GM21381 (cell line): ENCODE measurements around the gene RNF149.
"Not testable (repeated sequence)": the region's sequence is repeated elsewhere in the genome, so short reads cannot be mapped to it uniquely, and the experiment has no call there.

Source experiments
- ATAC-seq: cut with Tn5 transposase; IDR thresholded peaks from one replicate; pipeline ENCODE4 v1.9.1; 2021; ENCODE audit warnings: mild to moderate bottlenecking, moderate library complexity; ENCODE audit not compliant: unreplicated experiment

RNF149 gene, protein sequence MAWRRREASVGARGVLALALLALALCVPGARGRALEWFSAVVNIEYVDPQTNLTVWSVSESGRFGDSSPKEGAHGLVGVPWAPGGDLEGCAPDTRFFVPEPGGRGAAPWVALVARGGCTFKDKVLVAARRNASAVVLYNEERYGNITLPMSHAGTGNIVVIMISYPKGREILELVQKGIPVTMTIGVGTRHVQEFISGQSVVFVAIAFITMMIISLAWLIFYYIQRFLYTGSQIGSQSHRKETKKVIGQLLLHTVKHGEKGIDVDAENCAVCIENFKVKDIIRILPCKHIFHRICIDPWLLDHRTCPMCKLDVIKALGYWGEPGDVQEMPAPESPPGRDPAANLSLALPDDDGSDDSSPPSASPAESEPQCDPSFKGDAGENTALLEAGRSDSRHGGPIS

GRCh38 chr2:101308432-101309210, at the start of gene RNF149:
RNF149 (minus strand) TSS chr2:101308701; CDS start chr2:101308588, 113 bp downstream.
- ATAC-seq = peak; percentile 61

GRCh38 chr2:101357376-101357775, 48.9 kb upstream of the RNF149 start:
- no peak for ATAC-seq

DNA sequence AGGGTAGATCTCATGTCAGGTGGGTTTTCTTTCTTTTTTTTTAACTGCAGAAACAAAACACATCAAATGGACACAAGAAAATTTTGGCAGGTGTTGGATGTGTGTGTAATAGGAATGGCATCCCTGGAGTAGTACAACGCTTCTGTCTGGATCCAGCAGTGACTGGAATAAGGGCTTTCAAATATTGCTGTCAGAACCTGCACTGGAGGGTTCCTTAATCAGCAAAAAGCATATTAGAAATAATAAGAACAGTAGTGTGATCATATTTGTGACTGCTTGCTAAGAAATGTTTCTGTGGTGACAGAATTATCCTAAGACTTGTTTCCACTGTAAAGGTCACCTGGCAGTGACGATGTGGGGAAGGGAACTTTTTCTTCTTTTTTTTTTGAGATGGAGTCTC, 48.0 kb upstream of the RNF149 start:
- ATAC-seq = no peak

DNA sequence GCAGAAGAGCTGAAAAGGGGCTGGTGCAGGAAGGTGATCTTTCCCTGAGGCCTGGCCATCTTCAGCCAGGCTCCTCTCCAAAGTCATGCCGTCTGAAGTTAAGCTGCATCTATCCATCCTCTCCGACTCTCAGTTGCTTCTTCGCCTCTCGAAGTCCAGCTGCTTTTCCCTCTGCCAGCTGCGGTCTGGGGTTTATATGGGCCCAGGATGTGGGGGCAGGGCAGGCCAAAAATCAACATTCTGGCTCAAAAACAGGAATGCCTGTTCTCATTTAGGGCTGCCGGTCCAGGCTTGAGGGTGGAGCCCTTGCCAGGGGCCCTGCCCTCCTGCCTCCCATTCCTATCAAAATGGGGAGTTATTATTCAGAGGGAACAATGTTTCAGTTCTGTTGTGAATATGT, 47.6 kb upstream of the RNF149 start:
- no peak for ATAC-seq

DNA sequence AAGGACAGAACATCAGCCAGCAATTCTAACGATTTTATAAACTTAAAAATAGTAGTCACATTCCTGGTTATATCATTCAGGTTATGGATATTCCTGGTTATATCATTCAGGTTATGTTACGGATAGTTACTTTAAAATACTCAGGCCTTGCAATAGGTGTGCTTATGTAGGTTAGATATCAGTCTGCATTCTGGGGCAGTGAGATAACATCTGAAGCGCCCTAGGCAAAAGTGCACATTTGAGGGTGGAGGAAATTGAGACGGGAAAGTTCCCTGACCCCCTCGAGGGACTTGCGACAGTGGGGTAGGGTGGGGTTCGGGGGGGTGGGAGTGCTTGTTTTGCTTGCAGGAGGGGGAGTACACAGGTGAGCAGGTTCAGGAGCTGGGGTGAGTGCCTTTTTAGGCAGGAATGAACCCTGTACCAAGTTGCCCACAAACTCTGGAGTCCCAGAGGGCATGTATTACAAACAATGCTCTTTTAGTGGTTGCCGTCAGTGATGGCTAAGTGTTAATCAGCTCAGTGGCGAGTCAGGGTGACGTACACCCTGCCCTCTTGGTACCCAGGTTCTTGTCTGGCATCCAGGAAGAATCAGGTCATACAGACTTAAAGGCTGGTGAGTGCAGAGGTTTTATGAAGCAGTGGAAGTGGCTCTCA, 47.0 kb upstream of the RNF149 start:
- no peak for ATAC-seq

DNA sequence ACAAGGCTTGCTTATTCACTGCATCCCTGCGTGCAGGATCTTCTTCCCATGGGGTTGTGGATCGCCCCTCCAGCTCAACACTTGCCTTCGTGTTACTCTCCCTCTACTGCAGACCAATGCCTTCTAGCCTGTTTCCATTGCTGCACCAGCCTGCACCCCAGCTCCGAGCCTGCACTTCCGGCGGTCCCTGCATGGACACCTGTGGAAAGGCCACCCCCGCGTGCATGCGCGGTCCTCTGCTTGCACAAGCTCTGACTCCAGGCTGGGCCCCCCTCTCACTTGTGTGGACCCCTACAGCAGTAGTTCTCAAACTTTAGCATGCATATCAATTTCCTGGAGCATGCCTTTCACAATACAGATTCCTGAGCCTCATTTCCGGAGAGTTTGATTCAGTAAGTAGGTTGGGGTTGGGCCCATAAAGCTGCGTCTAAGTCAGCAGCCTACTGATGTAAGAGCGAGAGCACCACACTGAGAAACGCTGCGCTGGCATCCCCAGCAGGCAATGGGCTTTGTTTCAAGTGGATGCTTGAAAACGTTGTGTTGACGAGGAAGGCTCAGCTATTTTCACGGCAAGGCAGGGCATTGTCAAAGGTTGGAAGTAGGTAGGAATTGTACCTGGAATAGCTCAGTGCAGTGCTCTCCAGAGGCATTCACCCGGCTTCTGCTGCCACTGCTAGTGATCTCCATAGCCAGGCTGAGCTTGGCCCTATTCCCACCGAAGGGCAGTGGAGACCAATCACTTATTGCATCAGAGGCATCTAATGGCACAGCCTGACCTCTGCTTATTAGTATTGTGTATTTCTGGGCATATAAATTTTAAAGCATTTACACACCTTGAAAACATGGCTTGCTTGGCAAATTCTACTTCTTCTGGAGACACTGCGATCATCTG, 46.2 kb upstream of the RNF149 start:
- no peak for ATAC-seq

GRCh38 chr2:101352631-101353030, 44.1 kb upstream of the RNF149 start:
- not testable (repeated sequence) for ATAC-seq

GRCh38 chr2:101351207-101351606, 42.7 kb upstream of the RNF149 start:
- no peak for ATAC-seq

- no peak for ATAC-seq
Observed at GRCh38 chr2:101349893-101350662, 41.6 kb upstream of the RNF149 start.

DNA sequence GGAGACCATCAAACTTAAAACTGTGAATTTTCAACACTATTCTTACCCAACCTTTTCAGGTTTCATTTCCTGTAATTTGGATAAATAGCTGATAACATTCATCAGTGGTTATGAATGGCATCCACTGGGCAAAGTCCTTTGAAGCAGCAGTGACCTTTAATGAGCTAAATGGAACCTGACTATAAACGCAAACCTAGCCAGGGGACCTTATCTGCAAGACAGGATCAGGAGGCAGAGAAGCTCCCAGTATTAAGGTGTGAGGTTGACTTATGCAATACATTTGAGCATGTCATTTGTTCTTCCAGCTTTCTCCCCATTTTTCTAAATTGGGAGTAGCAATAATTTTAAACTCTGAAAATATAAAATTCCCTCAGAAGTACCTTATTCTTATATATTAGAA, 40.4 kb upstream of the RNF149 start:
- ATAC-seq = no peak

DNA sequence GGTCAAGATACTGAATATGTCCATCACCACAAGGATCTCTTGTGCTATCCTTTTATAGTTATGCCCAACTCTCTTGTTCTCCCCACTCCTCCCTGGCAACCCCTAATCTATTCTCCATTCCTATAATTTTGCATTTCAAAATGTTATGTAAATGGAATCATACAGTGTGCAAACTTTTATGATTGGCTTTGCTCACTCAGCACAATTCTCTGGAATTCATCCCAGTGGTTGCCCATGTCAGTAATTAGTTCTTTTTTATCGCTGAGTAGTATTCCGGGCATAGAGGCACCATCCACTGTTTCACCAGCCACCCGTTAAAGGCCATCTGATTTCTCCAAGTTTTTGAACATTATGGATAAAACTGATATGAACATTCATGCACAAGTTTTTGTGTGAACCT, 38.4 kb upstream of the RNF149 start:
- ATAC-seq = no peak

DNA sequence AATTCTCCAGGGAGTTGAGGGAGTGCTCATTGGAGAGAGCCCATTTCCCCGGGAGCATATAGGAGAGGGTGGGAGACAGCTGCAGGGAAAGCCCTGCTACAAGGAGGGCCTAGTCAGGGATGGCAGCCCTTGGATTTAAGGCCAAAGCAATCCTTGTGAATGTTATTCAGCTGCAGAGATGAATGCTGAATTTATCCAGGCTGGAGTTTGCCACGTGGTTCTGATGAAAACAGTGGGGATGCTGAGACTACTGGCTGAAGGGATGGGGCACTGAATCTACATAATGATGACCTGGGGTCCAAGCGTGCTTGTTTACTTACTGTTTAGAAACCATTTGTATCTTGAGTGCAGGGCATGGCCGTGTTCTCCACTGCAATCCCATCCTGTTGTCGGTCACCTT, 35.6 kb upstream of the RNF149 start:
- ATAC-seq = no peak

DNA sequence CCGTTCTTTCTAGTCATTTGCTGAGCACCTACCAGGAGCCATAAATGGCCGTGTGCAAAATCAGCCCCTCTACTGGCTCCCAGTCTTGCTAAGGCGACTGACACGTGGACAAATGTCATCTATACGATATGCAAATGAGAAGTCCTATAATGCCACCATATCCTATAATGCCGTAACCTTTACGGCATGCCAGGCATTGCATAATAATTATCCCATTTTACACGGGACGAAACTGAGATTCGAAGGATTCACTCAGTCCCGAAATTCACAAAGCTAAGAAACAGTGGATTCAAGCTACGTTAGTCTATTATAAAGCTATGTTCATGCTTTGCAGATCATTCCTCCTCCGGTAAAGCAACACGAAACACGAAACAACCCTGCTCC, 34.1 kb upstream of the RNF149 start:
- ATAC-seq = no peak

DNA sequence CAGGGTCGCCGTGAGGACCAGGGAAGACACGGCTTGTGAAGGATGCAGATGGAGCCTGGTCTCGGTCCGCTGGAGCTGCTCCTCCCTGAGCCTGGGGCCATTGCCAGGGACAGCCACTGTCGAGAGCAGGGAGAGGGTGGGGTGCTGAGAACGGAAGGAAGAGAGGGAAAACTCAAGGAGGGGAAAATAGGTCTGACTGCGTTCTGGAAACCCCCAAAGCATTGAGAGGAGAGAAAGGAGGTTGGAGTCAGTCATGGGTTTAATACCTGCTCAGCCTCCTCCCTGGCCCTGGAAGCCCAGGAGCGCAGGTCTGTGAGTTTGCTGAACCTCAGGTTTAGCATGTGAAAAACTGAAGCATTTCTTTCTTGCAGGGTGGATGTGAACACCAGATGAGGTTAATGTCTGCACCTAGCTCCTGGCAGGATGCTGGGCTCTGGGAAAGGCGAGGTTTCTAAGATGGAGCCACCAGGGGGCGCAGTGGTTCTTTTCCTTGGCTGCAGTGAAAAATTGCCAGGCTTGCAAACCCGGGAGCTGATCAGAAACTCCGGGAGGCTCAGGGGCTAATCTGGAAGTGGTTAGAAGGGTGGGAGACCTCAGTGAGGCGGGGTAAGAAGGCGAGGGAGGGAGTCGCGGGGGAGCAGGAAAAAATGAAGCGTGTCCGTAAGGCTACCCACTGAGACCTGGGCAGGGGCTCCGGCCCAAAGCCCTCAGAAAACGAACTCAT, 33.6 kb upstream of the RNF149 start:
- ATAC-seq = no peak

GRCh38 chr2:101341421-101341820, 32.9 kb upstream of the RNF149 start:
- no peak for ATAC-seq

GRCh38 chr2:101340141-101340551, 31.6 kb upstream of the RNF149 start:
- ATAC-seq = no peak

DNA sequence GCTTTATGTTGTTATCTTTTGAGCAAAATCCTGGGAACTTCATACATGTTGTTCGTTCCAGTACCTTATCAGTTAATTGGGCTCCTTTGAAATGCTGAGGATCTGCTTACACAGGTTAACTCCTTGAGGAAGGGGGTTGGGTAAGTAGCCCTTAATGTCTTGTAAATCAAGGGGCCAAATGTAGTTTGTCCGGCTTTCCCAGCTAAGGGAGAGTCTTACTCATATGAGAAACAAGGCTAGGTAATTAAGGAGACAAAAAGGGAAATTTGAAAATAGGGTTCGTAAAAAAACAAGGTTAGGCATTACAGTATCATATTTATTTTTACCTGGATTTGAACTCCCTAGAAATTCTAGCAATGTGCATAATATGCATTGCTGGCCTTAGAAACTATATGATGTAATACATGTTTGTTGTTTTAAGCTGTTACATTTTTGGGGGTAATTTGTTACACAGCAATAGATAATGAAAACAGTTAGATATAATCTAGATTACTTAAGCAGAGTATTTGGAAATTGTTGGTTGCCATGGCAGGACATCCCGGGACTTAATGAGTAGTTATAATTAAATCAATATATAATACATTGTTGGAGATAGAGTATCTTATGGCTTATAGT, 30.9 kb upstream of the RNF149 start:
- ATAC-seq = no peak

DNA sequence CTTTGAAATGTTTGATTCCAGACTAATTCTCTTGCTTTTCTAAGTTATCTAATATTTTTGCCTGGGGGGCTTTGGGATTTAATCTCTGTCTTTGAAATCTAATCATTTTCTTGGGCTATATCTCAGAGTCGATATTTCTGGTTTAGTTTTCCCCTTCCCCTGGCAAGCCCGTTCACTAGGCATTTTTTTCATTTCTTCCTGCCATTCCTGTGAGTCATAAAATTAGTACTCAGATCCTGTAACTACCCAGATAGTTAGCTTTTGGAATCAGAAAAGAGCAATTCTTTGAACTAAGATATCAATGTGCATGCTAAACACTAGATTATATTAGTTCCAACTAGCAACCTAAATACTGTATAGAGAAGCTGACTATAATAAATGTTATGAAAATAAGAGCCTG, 29.4 kb upstream of the RNF149 start:
- no peak for ATAC-seq
